ENCODE measurements around the gene RIPK3.
"Not testable (repeated sequence)": the region's sequence is repeated elsewhere in the genome, so short reads cannot be mapped to it uniquely, and the experiment has no call there.

RIPK3 gene

GRCh38 chr14:24329073-24329663 lies 10.6 kb downstream of the RIPK3 start:
- Mint-ChIP-seq H3K36me3 (no peaks in the 10 kb centered on the region), H3K27ac (no peak overlapping the region), H3K9me3 (no peaks in the 10 kb centered on the region), H3K4me3 (no peak overlapping the region), H3K4me1 (peaks cover 14 to 25% of the 10 kb centered on the region in 2 donors), H3K27me3 (peaks cover 11 to 25% of the 10 kb centered on the region in 2 donors)
- no peak for DNase-seq
- ATAC-seq (replicated peaks), result no peak

GRCh38 chr14:24327914-24328313 lies 11.9 kb downstream of the RIPK3 start:
- H3K9me3 Mint-ChIP-seq; ATAC-seq (replicated peaks); H3K36me3 Mint-ChIP-seq; DNase-seq; H3K27ac Mint-ChIP-seq; H3K4me3 Mint-ChIP-seq: not testable (repeated sequence)
- peaks cover 12 to 16% of the 10 kb centered on the region in 2 donors for H3K27me3 Mint-ChIP-seq
- H3K4me1 Mint-ChIP-seq, result peaks cover 10 to 14% of the 10 kb centered on the region in 2 donors

- Mint-ChIP-seq H3K4me1 (peaks cover 6 to 8% of the 10 kb centered on the region in 2 donors), H3K27me3 (peaks cover 13 to 15% of the 10 kb centered on the region in 2 donors), H3K27ac (no peak overlapping the region)
These were observed 12.5 kb downstream of the RIPK3 start for GRCh38 chr14:24327303-24327702.

GRCh38 chr14:24325963-24326362 lies 13.8 kb downstream of the RIPK3 start:
- ATAC-seq (replicated peaks) (no peak), DNase-seq (no peak)
- no peak overlapping the region for H3K4me3 Mint-ChIP-seq
- H3K4me1 Mint-ChIP-seq, result peaks cover 0 to 3% of the 10 kb centered on the region in 2 donors
- H3K27me3 Mint-ChIP-seq, result peaks cover 9 to 16% of the 10 kb centered on the region in 2 donors
- H3K36me3 Mint-ChIP-seq, result no peaks in the 10 kb centered on the region
- no peak overlapping the region for H3K27ac Mint-ChIP-seq
- no peaks in the 10 kb centered on the region for H3K9me3 Mint-ChIP-seq

More at GRCh38 chr14:24327303-24327702, 12.5 kb downstream of the RIPK3 start:
- no peak for ATAC-seq (replicated peaks)
- H3K4me3 Mint-ChIP-seq, result no peak overlapping the region
- no peaks in the 10 kb centered on the region for H3K9me3 Mint-ChIP-seq
- H3K36me3 Mint-ChIP-seq, result no peaks in the 10 kb centered on the region
- no peak for DNase-seq

- no peak overlapping the region for H3K4me3 Mint-ChIP-seq
- H3K27ac Mint-ChIP-seq, result no peak overlapping the region
- peaks cover 13 to 20% of the 10 kb centered on the region in 2 donors for H3K27me3 Mint-ChIP-seq
- H3K9me3 Mint-ChIP-seq, result no peaks in the 10 kb centered on the region
- ATAC-seq (replicated peaks) (no peak), DNase-seq (no peak)
- peaks cover 0 to 2% of the 10 kb centered on the region in 2 donors for H3K4me1 Mint-ChIP-seq
- no peaks in the 10 kb centered on the region for H3K36me3 Mint-ChIP-seq
These were observed 14.7 kb downstream of the RIPK3 start for GRCh38 chr14:24325041-24325530.

GRCh38 chr14:24324024-24324423 lies 15.8 kb downstream of the RIPK3 start:
- Mint-ChIP-seq H3K4me3 (no peak overlapping the region), H3K4me1 (peaks cover 0 to 1% of the 10 kb centered on the region in 2 donors), H3K27ac (no peak overlapping the region), H3K27me3 (peaks cover 22 to 28% of the 10 kb centered on the region in 2 donors), H3K36me3 (no peaks in the 10 kb centered on the region), H3K9me3 (no peaks in the 10 kb centered on the region)
- DNase-seq, result no peak
- peak in 1 of 2 donors; percentile 23 for ATAC-seq (replicated peaks)

GRCh38 chr14:24323341-24323740 lies 16.4 kb downstream of the RIPK3 start:
- Mint-ChIP-seq H3K4me1 (peaks cover 0 to 1% of the 10 kb centered on the region in 2 donors), H3K9me3 (no peaks in the 10 kb centered on the region), H3K27ac (no peak overlapping the region), H3K27me3 (peaks cover 22 to 28% of the 10 kb centered on the region in 2 donors), H3K36me3 (no peaks in the 10 kb centered on the region), H3K4me3 (no peak overlapping the region)
- ATAC-seq (replicated peaks), result no peak
- no peak for DNase-seq

GRCh38 chr14:24322672-24323071 lies 17.1 kb downstream of the RIPK3 start:
- no peaks in the 10 kb centered on the region for H3K4me1 Mint-ChIP-seq
- peaks cover 22 to 28% of the 10 kb centered on the region in 2 donors for H3K27me3 Mint-ChIP-seq
- H3K4me3 Mint-ChIP-seq, result no peak overlapping the region
- ATAC-seq (replicated peaks) (no peak), DNase-seq (no peak)
- no peak overlapping the region for H3K27ac Mint-ChIP-seq
- no peaks in the 10 kb centered on the region for H3K36me3 Mint-ChIP-seq
- H3K9me3 Mint-ChIP-seq, result no peaks in the 10 kb centered on the region

- peaks cover 4 to 6% of the 10 kb centered on the region in 2 donors for H3K4me1 Mint-ChIP-seq
- ATAC-seq (replicated peaks), result no peak
- DNase-seq, result no peak
- H3K27me3 Mint-ChIP-seq, result peaks cover 22 to 28% of the 10 kb centered on the region in 2 donors
- H3K9me3 Mint-ChIP-seq, result no peaks in the 10 kb centered on the region
- H3K36me3 Mint-ChIP-seq, result no peaks in the 10 kb centered on the region
- no peak overlapping the region for H3K4me3 Mint-ChIP-seq
- no peak overlapping the region for H3K27ac Mint-ChIP-seq
These were observed 18.4 kb downstream of the RIPK3 start for GRCh38 chr14:24321212-24321975.

- H3K9me3 Mint-ChIP-seq, result no peaks in the 10 kb centered on the region
- peaks cover 28 to 33% of the 10 kb centered on the region in 2 donors for H3K4me1 Mint-ChIP-seq
- DNase-seq, result no peak
- no peak for ATAC-seq (replicated peaks)
- H3K4me3 Mint-ChIP-seq, result no peak overlapping the region
- peaks cover 15 to 21% of the 10 kb centered on the region in 2 donors for H3K27me3 Mint-ChIP-seq
- H3K27ac Mint-ChIP-seq, result no peak overlapping the region
- peaks cover 5 to 19% of the 10 kb centered on the region in 2 donors for H3K36me3 Mint-ChIP-seq
These were observed 22.5 kb downstream of the RIPK3 start for GRCh38 chr14:24317141-24317928.

- DNase-seq, result no peak
- H3K4me1 Mint-ChIP-seq, result peaks cover 35 to 40% of the 10 kb centered on the region in 2 donors
- peaks cover 12 to 17% of the 10 kb centered on the region in 2 donors for H3K27me3 Mint-ChIP-seq
- no peak overlapping the region for H3K27ac Mint-ChIP-seq
- H3K4me3 Mint-ChIP-seq, result no peak overlapping the region
- no peaks in the 10 kb centered on the region for H3K9me3 Mint-ChIP-seq
- no peak for ATAC-seq (replicated peaks)
- peaks cover 5 to 23% of the 10 kb centered on the region in 2 donors for H3K36me3 Mint-ChIP-seq
These were observed 23.2 kb downstream of the RIPK3 start for GRCh38 chr14:24316597-24316950.

- H3K27ac Mint-ChIP-seq, result no peak overlapping the region
- H3K4me1 Mint-ChIP-seq, result peaks cover 39 to 46% of the 10 kb centered on the region in 2 donors
- H3K4me3 Mint-ChIP-seq, result no peak overlapping the region
- no peaks in the 10 kb centered on the region for H3K9me3 Mint-ChIP-seq
- H3K36me3 Mint-ChIP-seq, result peaks cover 5 to 23% of the 10 kb centered on the region in 2 donors
- ATAC-seq (replicated peaks) (no peak), DNase-seq (no peak)
- peaks cover 12 to 17% of the 10 kb centered on the region in 2 donors for H3K27me3 Mint-ChIP-seq
These were observed 23.8 kb downstream of the RIPK3 start for GRCh38 chr14:24315807-24316596.

- Mint-ChIP-seq H3K4me3 (no peak overlapping the region), H3K4me1 (peaks cover 41 to 53% of the 10 kb centered on the region in 2 donors), H3K27me3 (peaks cover 10 to 12% of the 10 kb centered on the region in 2 donors), H3K36me3 (peaks cover 5 to 23% of the 10 kb centered on the region in 2 donors), H3K27ac (no peak overlapping the region), H3K9me3 (no peaks in the 10 kb centered on the region)
- ATAC-seq (replicated peaks) (no peak), DNase-seq (no peak)
These were observed 24.5 kb downstream of the RIPK3 start for GRCh38 chr14:24315243-24315806.

Data from stimulated activated naive B cell treated with anti-CD40 and anti-IgM and Interleukin-4, amounts not matched to agents 10 μg/mL and 1 μg/mL and 100 μg/mL, for 72 hours (primary cell).